Measurements from ENCODE around the gene USP17L13. TPM values are rescaled to one million over a fixed set of nuclear protein-coding genes. Genes with fewer than 3 reads are reported as not detected.
"Not testable (repeated sequence)": the region's sequence is repeated elsewhere in the genome, so short reads cannot be mapped to it uniquely, and the experiment has no call there.

The USP17L13 gene
- total and polyA plus RNA-seq, 2 donors (not counting 3 experiments of a cell fraction or from before 2014, with no cell fraction given) = not detected

GRCh38 chr4:9219852-9220251 lies 4.8 kb upstream of the USP17L13 start, which contains the start of gene USP17L12:
TSS of gene USP17L12 (plus strand) at chr4:9220152. CDS start at chr4:9220152, 0 bp downstream.
- H3K4me3 ChIP-seq (replicated peaks in 1 of 3; ENCODE audit: insufficient read depth in 1 of 3, low read depth in 1 of 3, low read length in 3 of 3); H3K79me2 ChIP-seq (ENCODE audit: control insufficient read depth, insufficient read depth, low read length); H3K4me1 ChIP-seq (ENCODE audit: control insufficient read depth, extremely low read depth, insufficient read depth, low read length); H3K9me3 ChIP-seq (replicated peaks; ENCODE audit: control insufficient read depth, insufficient read depth, low read length); dilution Hi-C loops (cut with MboI; ENCODE audit: extremely low pct_ligation_motif_present, low sequenced_read_pairs); CTCF ChIA-PET; FAIRE-seq; intact Hi-C loops (cut with micrococcal nuclease); H3K4me2 ChIP-seq (ENCODE audit: insufficient read depth, low read length); H2AFZ ChIP-seq (ENCODE audit: low read depth, low read length); DNase-seq (ENCODE audit: low read depth, low spot score); H3K36me3 ChIP-seq (ENCODE audit: control insufficient read depth in 2 of 2, extremely low read depth in 1 of 2, insufficient read depth in 2 of 2, low read length in 2 of 2); H3K9ac ChIP-seq (replicated peaks; ENCODE audit: extremely low read depth, insufficient read depth, low read length); POLR2A ChIA-PET; H3K9me1 ChIP-seq (replicated peaks; ENCODE audit: control insufficient read depth, extremely low read depth, insufficient read depth, low read length); H4K20me1 ChIP-seq (replicated peaks; ENCODE audit: control insufficient read depth, extremely low read depth, insufficient read depth, low read length); H3K27ac ChIP-seq (ENCODE audit: insufficient read depth, low read depth, low read length); H3K27me3 ChIP-seq (ENCODE audit: control insufficient read depth in 2 of 2, insufficient read depth in 2 of 2, low read length in 2 of 2); BruUV-seq (replicated peaks): not testable (repeated sequence)

- intact Hi-C loops (cut with micrococcal nuclease); DNase-seq (ENCODE audit: low read depth, low spot score); H3K9me1 ChIP-seq (replicated peaks; ENCODE audit: control insufficient read depth, extremely low read depth, insufficient read depth, low read length); H3K27me3 ChIP-seq (ENCODE audit: control insufficient read depth in 2 of 2, insufficient read depth in 2 of 2, low read length in 2 of 2); H3K9me3 ChIP-seq (replicated peaks; ENCODE audit: control insufficient read depth, insufficient read depth, low read length); FAIRE-seq; H3K4me3 ChIP-seq (replicated peaks in 1 of 3; ENCODE audit: insufficient read depth in 1 of 3, low read depth in 1 of 3, low read length in 3 of 3); H3K4me1 ChIP-seq (ENCODE audit: control insufficient read depth, extremely low read depth, insufficient read depth, low read length); H3K36me3 ChIP-seq (ENCODE audit: control insufficient read depth in 2 of 2, extremely low read depth in 1 of 2, insufficient read depth in 2 of 2, low read length in 2 of 2); H3K4me2 ChIP-seq (ENCODE audit: insufficient read depth, low read length); H4K20me1 ChIP-seq (replicated peaks; ENCODE audit: control insufficient read depth, extremely low read depth, insufficient read depth, low read length); POLR2A ChIA-PET; dilution Hi-C loops (cut with MboI; ENCODE audit: extremely low pct_ligation_motif_present, low sequenced_read_pairs); H3K27ac ChIP-seq (ENCODE audit: insufficient read depth, low read depth, low read length); BruUV-seq (replicated peaks); H3K79me2 ChIP-seq (ENCODE audit: control insufficient read depth, insufficient read depth, low read length); H3K9ac ChIP-seq (replicated peaks; ENCODE audit: extremely low read depth, insufficient read depth, low read length); H2AFZ ChIP-seq (ENCODE audit: low read depth, low read length); CTCF ChIA-PET: not testable (repeated sequence)
Measured at GRCh38 chr4:9230249-9230648, 5.6 kb downstream of the USP17L13 start.

DNA sequence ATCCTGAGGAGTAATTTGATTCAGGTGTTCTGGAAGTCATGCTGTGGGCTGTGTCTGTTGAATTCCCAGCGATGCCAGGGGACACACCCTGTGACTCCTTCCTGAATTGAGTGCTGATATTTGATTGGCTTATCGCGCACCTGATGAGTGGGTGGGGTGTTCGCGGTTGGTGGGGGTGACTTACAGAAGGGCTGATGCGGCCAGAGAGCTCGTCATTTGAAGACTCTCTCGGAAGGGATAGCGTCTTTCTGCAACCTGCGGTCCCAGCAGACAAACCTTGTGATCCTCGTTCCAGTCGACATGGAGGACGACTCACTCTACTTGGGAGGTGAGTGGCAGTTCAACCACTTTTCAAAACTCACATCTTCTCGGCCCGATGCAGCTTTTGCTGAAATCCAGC lies 9.4 kb downstream of the USP17L13 start, which contains the start of gene USP17L15:
TSS of gene USP17L15 (plus strand) at position 301 of the 400 bp plus-strand sequence. CDS start at position 301, 0 bp downstream.
- DNase-seq (ENCODE audit: low read depth, low spot score); H3K79me2 ChIP-seq (ENCODE audit: control insufficient read depth, insufficient read depth, low read length); intact Hi-C loops (cut with micrococcal nuclease); H3K27me3 ChIP-seq (ENCODE audit: control insufficient read depth in 2 of 2, insufficient read depth in 2 of 2, low read length in 2 of 2); CTCF ChIA-PET; POLR2A ChIA-PET; H3K9me3 ChIP-seq (replicated peaks; ENCODE audit: control insufficient read depth, insufficient read depth, low read length); FAIRE-seq; dilution Hi-C loops (cut with MboI; ENCODE audit: extremely low pct_ligation_motif_present, low sequenced_read_pairs); H3K36me3 ChIP-seq (ENCODE audit: control insufficient read depth in 2 of 2, extremely low read depth in 1 of 2, insufficient read depth in 2 of 2, low read length in 2 of 2); H3K9ac ChIP-seq (replicated peaks; ENCODE audit: extremely low read depth, insufficient read depth, low read length); H4K20me1 ChIP-seq (replicated peaks; ENCODE audit: control insufficient read depth, extremely low read depth, insufficient read depth, low read length); H3K4me1 ChIP-seq (ENCODE audit: control insufficient read depth, extremely low read depth, insufficient read depth, low read length); H3K4me3 ChIP-seq (replicated peaks in 1 of 3; ENCODE audit: insufficient read depth in 1 of 3, low read depth in 1 of 3, low read length in 3 of 3); H2AFZ ChIP-seq (ENCODE audit: low read depth, low read length); BruUV-seq (replicated peaks); H3K27ac ChIP-seq (ENCODE audit: insufficient read depth, low read depth, low read length); H3K4me2 ChIP-seq (ENCODE audit: insufficient read depth, low read length); H3K9me1 ChIP-seq (replicated peaks; ENCODE audit: control insufficient read depth, extremely low read depth, insufficient read depth, low read length): not testable (repeated sequence)

DNA sequence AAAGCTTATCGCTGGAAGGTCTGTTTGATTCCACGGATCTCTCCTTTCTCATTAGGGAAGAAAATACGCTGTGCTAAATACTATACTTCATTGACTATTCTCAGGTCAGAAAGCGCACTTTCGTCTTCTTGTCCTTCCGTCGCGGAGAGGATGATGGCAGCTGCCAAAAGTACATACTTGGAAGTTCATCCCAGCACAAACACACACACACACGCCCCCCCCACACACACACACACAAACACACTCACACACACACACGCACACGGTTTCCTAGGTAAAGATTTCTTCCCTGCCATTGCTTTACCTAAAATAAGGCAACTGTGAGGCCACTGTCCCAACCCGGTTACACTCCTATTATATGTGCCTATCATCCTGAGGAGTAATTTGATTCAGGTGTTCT lies 13.8 kb downstream of the USP17L13 start:
- H3K9ac ChIP-seq (replicated peaks; ENCODE audit: extremely low read depth, insufficient read depth, low read length); H3K4me3 ChIP-seq (replicated peaks in 1 of 3; ENCODE audit: insufficient read depth in 1 of 3, low read depth in 1 of 3, low read length in 3 of 3): not testable (repeated sequence)

More for the DNA sequence above, 13.8 kb downstream of the USP17L13 start:
- H3K4me2 ChIP-seq (ENCODE audit: insufficient read depth, low read length); CTCF ChIA-PET; H3K27ac ChIP-seq (ENCODE audit: insufficient read depth, low read depth, low read length); H3K9me3 ChIP-seq (replicated peaks; ENCODE audit: control insufficient read depth, insufficient read depth, low read length); H3K27me3 ChIP-seq (ENCODE audit: control insufficient read depth in 2 of 2, insufficient read depth in 2 of 2, low read length in 2 of 2); H2AFZ ChIP-seq (ENCODE audit: low read depth, low read length); H3K9me1 ChIP-seq (replicated peaks; ENCODE audit: control insufficient read depth, extremely low read depth, insufficient read depth, low read length); POLR2A ChIA-PET; FAIRE-seq; H3K4me1 ChIP-seq (ENCODE audit: control insufficient read depth, extremely low read depth, insufficient read depth, low read length); dilution Hi-C loops (cut with MboI; ENCODE audit: extremely low pct_ligation_motif_present, low sequenced_read_pairs); H4K20me1 ChIP-seq (replicated peaks; ENCODE audit: control insufficient read depth, extremely low read depth, insufficient read depth, low read length); H3K79me2 ChIP-seq (ENCODE audit: control insufficient read depth, insufficient read depth, low read length); intact Hi-C loops (cut with micrococcal nuclease); H3K36me3 ChIP-seq (ENCODE audit: control insufficient read depth in 2 of 2, extremely low read depth in 1 of 2, insufficient read depth in 2 of 2, low read length in 2 of 2); BruUV-seq (replicated peaks): not testable (repeated sequence)
- peak; percentile 0 for DNase-seq (ENCODE audit: low read depth, low spot score)

Measured in endothelial cell of umbilical vein (primary cell).